Measurements from ENCODE around the gene TDRKH. TPM values are rescaled to one million over a fixed set of nuclear protein-coding genes. Genes with fewer than 3 reads are reported as not detected.
A peak's percentile ranks its signal among the peaks of the same experiment; 100 is the strongest.
"Not testable (repeated sequence)": the region's sequence is repeated elsewhere in the genome, so short reads cannot be mapped to it uniquely, and the experiment has no call there.

The TDRKH gene
- total RNA-seq, 2 donors from 2014 or later: 26.3 to 29.3 TPM

DNA sequence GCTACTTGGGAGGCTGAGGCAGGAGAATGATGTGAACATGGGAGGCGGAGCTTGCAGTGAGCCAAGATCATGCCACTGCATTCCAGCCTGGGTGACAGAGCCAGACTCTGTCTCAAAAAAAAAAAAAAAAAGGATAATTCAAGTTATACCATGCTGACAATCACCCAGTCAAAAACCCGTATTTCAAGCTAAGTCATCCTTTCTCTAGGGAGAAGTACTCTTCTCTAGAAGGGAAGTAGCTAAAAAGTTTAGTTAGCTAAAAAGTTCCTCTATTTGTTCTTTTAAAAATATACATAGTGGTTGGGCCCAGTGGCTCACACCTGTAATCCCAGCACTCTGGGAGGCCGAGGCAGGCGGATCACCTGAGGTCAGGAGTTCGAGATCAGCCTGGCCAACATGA is 9.6 kb downstream of the TDRKH start:
- not testable (repeated sequence) for H3K9me3 Mint-ChIP-seq; H3K36me3 Mint-ChIP-seq (ENCODE audit: insufficient read depth in 2 of 2); H3K27ac Mint-ChIP-seq; ATAC-seq (replicated peaks in 1 of 2); DNase-seq; H3K4me3 Mint-ChIP-seq; H3K4me1 Mint-ChIP-seq (ENCODE audit: low read depth); H3K27me3 Mint-ChIP-seq (ENCODE audit: low read depth)

DNA sequence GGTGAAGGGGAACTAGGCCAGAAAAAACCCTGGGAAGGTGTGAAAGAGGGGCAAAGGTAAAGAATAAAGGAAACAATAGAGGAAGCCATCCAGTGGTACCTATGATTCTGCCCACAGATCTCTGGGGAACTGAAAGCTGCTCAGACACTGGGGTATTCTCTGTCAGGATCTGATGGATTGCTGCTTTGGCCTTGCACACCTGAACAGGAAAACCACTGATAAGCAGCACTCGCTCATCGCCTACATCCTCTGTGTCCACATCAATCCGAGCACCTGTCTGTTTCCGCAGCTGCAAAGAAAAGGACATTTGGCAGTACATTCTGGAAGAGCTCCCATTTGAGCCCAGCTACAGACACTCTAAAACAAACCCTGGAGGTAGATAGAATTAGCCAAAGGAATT is 10.4 kb downstream of the TDRKH start:
- Mint-ChIP-seq H3K36me3 (ENCODE audit: insufficient read depth in 2 of 2) (peaks cover 3 to 5% of the 10 kb centered on the region in 2 donors), H3K27me3 (ENCODE audit: low read depth) (no peaks in the 10 kb centered on the region), H3K4me3 (no peak overlapping the region), H3K27ac (no peak overlapping the region), H3K4me1 (ENCODE audit: low read depth) (no peaks in the 10 kb centered on the region), H3K9me3 (no peaks in the 10 kb centered on the region)
- ATAC-seq (replicated peaks in 1 of 2) (no peak), DNase-seq (no peak)

DNA sequence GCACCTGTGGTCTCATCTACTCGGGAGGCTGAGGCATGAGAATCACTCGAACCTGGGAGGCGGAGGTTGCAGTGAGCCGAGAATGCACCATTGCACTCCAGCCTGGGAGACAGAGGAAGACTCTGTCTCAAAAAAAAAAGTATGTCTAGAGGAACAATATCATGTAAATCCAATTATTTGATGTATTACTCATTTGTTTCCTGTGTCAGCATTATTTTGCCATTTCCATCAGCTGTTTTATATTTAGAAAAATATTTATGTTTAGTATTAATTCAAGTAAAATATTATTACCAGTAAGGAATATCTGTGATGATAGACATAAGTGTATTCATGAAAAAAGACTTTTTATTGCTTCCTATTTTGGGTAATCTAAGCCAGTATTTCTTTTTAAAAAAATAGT is 13.0 kb downstream of the TDRKH start:
- H3K4me1 Mint-ChIP-seq (ENCODE audit: low read depth): no peaks in the 10 kb centered on the region
- H3K9me3 Mint-ChIP-seq: no peaks in the 10 kb centered on the region
- no peak for ATAC-seq (replicated peaks in 1 of 2)
- H3K27ac Mint-ChIP-seq: no peak overlapping the region
- H3K36me3 Mint-ChIP-seq (ENCODE audit: insufficient read depth in 2 of 2): peaks cover 3 to 5% of the 10 kb centered on the region in 2 donors
- no peak for DNase-seq
- no peaks in the 10 kb centered on the region for H3K27me3 Mint-ChIP-seq (ENCODE audit: low read depth)
- H3K4me3 Mint-ChIP-seq: no peak overlapping the region

GRCh38 chr1:151776665-151777062 is 13.6 kb downstream of the TDRKH start:
- ATAC-seq (replicated peaks in 1 of 2) (no peak), DNase-seq (no peak)
- H3K4me1 Mint-ChIP-seq (ENCODE audit: low read depth): no peaks in the 10 kb centered on the region
- no peaks in the 10 kb centered on the region for H3K9me3 Mint-ChIP-seq
- no peak overlapping the region for H3K27ac Mint-ChIP-seq
- H3K27me3 Mint-ChIP-seq (ENCODE audit: low read depth): no peaks in the 10 kb centered on the region
- H3K36me3 Mint-ChIP-seq (ENCODE audit: insufficient read depth in 2 of 2): peaks cover 3 to 5% of the 10 kb centered on the region in 2 donors
- H3K4me3 Mint-ChIP-seq: no peak overlapping the region

- Mint-ChIP-seq H3K4me3 (no peak overlapping the region), H3K36me3 (ENCODE audit: insufficient read depth in 2 of 2) (peaks cover 0 to 5% of the 10 kb centered on the region in 2 donors), H3K4me1 (ENCODE audit: low read depth) (no peaks in the 10 kb centered on the region), H3K9me3 (no peaks in the 10 kb centered on the region), H3K27me3 (ENCODE audit: low read depth) (no peaks in the 10 kb centered on the region), H3K27ac (no peak overlapping the region)
- no peak for DNase-seq
- no peak for ATAC-seq (replicated peaks in 1 of 2)
These were observed 14.2 kb downstream of the TDRKH start for GRCh38 chr1:151775894-151776664.

DNA sequence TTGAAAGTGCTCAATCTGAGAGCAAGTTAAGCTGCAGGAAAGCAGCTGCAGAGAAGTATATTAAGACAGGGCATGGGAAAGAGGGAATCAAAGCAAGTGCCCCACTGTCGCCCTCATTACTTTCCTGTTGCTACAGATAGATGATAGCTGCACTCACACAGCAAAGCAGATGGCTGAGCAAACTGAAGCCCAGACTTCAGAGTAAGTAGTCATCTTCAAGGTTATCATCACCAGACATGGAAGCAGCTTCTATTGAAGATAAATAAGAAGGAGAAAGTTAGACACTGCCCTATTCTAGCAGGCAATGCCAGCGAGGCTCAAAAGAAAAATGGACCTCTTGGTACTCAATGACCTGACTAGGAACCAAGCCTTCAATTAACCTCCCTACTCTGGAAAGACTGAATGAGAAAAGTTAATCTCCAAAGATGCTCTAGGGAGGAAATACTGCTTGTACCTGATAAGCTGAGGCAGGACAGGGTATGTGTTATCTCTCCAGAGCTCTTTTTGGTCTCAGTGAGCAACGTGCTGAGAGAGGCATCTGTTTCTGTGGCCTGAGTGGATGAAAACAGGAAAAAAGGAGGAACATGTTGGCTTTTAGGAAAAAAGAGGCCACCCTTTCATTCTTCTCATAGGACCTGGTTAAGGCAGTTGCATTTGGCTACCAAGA is 15.9 kb downstream of the TDRKH start:
- H3K27ac Mint-ChIP-seq: no peak overlapping the region
- H3K9me3 Mint-ChIP-seq: no peaks in the 10 kb centered on the region
- peaks cover 0 to 2% of the 10 kb centered on the region in 2 donors for H3K36me3 Mint-ChIP-seq (ENCODE audit: insufficient read depth in 2 of 2)

DNA sequence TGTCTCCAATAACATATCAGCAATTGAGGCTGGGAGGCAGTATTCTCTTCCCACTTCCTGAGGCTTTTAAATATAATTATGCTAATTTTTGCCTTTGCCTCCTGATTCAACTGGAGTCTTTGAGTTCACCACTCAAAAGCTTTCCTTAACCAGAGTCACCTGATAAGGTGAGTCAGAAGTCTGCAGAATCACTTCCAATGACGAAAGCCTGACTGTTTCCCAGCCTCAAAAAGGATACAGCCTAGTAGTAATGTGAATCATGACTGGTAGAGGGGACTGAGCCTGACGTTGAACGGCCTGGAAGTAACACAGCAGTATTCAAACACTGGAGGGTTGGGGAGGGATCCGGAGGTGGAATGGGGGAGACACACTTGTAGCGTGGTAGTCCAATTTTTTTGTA is 16.6 kb downstream of the TDRKH start:
- Mint-ChIP-seq H3K9me3 (no peaks in the 10 kb centered on the region), H3K4me1 (ENCODE audit: low read depth) (no peaks in the 10 kb centered on the region), H3K27me3 (ENCODE audit: low read depth) (no peaks in the 10 kb centered on the region), H3K36me3 (ENCODE audit: insufficient read depth in 2 of 2) (no peaks in the 10 kb centered on the region), H3K4me3 (no peak overlapping the region), H3K27ac (no peak overlapping the region)
- peak in 1 of 2 donors; percentile 61 for ATAC-seq (replicated peaks in 1 of 2)
- no peak for DNase-seq

More for the DNA sequence above, 15.9 kb downstream of the TDRKH start:
- Mint-ChIP-seq H3K27me3 (ENCODE audit: low read depth) (no peaks in the 10 kb centered on the region), H3K4me3 (no peak overlapping the region), H3K4me1 (ENCODE audit: low read depth) (no peaks in the 10 kb centered on the region)
- DNase-seq (no peak), ATAC-seq (replicated peaks in 1 of 2) (no peak)

- not testable (repeated sequence) for H3K4me1 Mint-ChIP-seq (ENCODE audit: low read depth); H3K36me3 Mint-ChIP-seq (ENCODE audit: insufficient read depth in 2 of 2); H3K27ac Mint-ChIP-seq; DNase-seq; H3K4me3 Mint-ChIP-seq; H3K27me3 Mint-ChIP-seq (ENCODE audit: low read depth); H3K9me3 Mint-ChIP-seq; ATAC-seq (replicated peaks in 1 of 2)
These were observed 21.0 kb downstream of the TDRKH start for GRCh38 chr1:151769270-151769669.

- DNase-seq; H3K4me3 Mint-ChIP-seq; H3K9me3 Mint-ChIP-seq; H3K36me3 Mint-ChIP-seq (ENCODE audit: insufficient read depth in 2 of 2); H3K27me3 Mint-ChIP-seq (ENCODE audit: low read depth); H3K27ac Mint-ChIP-seq; ATAC-seq (replicated peaks in 1 of 2): not testable (repeated sequence)
- H3K4me1 Mint-ChIP-seq (ENCODE audit: low read depth): peaks cover 11% of the 10 kb centered on the region
These were observed 21.8 kb downstream of the TDRKH start for GRCh38 chr1:151768351-151769066.

- no peak for DNase-seq
- no peak for ATAC-seq (replicated peaks in 1 of 2)
- H3K36me3 Mint-ChIP-seq (ENCODE audit: insufficient read depth in 2 of 2): peaks cover 2 to 9% of the 10 kb centered on the region in 2 donors
- H3K4me1 Mint-ChIP-seq (ENCODE audit: low read depth): peaks cover 33% of the 10 kb centered on the region
- H3K27me3 Mint-ChIP-seq (ENCODE audit: low read depth): no peaks in the 10 kb centered on the region
- peak overlapping the region; percentile 98 for H3K27ac Mint-ChIP-seq
- H3K9me3 Mint-ChIP-seq: no peaks in the 10 kb centered on the region
- peak overlapping the region; percentile 97 for H3K4me3 Mint-ChIP-seq
These were observed 26.3 kb downstream of the TDRKH start for GRCh38 chr1:151763990-151764389.

GRCh38 chr1:151762941-151763921 is 27.1 kb downstream of the TDRKH start, which contains the start of gene MRPL9:
Gene MRPL9, minus strand, starts transcription at chr1:151763496. Its CDS starts 17 bp downstream, at chr1:151763479.
- Mint-ChIP-seq H3K36me3 (ENCODE audit: insufficient read depth in 2 of 2) (peaks cover 2 to 9% of the 10 kb centered on the region in 2 donors), H3K27me3 (ENCODE audit: low read depth) (no peaks in the 10 kb centered on the region), H3K4me3 (peak within 1 kb of the TSS; percentile 97), H3K27ac (peak within 1 kb of the TSS; percentile 98), H3K4me1 (ENCODE audit: low read depth) (peaks cover 33% of the 10 kb centered on the region), H3K9me3 (no peaks in the 10 kb centered on the region)
- ATAC-seq (replicated peaks in 1 of 2) (peak; percentile 99 to 100), DNase-seq (peak; percentile 91 to 92)

- Mint-ChIP-seq H3K9me3 (no peaks in the 10 kb centered on the region), H3K27me3 (ENCODE audit: low read depth) (no peaks in the 10 kb centered on the region), H3K4me3 (no peak overlapping the region), H3K4me1 (ENCODE audit: low read depth) (peaks cover 42% of the 10 kb centered on the region), H3K36me3 (ENCODE audit: insufficient read depth in 2 of 2) (peaks cover 4 to 9% of the 10 kb centered on the region in 2 donors), H3K27ac (peak overlapping the region; percentile 31)
- no peak for ATAC-seq (replicated peaks in 1 of 2)
- no peak for DNase-seq
These were observed 29.5 kb downstream of the TDRKH start for GRCh38 chr1:151760597-151761385.

All from activated T-cell treated with anti-CD3 and anti-CD28 coated beads, Interleukin-2, amount 50 U/mL, for 72 hours (primary cell).